Liver (tissue), 9 donors: Measurements from ENCODE around the gene MYO7A. TPM values are rescaled to one million over a fixed set of nuclear protein-coding genes. Genes with fewer than 3 reads are reported as not detected.

Experiments
- DNase-seq: peaks from one replicate; pipeline ENCODE4 v3.0.0-alpha.2; 2017; ENCODE audit warnings: low spot score
- H3K27ac ChIP-seq, 2 donors: one replicate each; pipeline ENCODE4 v1.7.0; 2013; ENCODE audit warnings: inconsistent platforms in 2 of 2, low read length in 2 of 2, control low read depth in 1 of 2, low read depth in 1 of 2, mild to moderate bottlenecking in 1 of 2
- H3K27me3 ChIP-seq, 4 donors: one replicate each; pipeline versions ENCODE4 v1.6.1 to v1.7.0; 2013; ENCODE audit warnings: low read length in 3 of 4, inconsistent platforms in 1 of 4, mild to moderate bottlenecking in 1 of 4, moderate library complexity in 1 of 4; ENCODE audit not compliant: control insufficient read depth in 4 of 4, insufficient read depth in 4 of 4
- H3K36me3 ChIP-seq, 4 donors: one replicate each; pipeline versions ENCODE4 v1.6.1 to v1.7.0; 2013; ENCODE audit warnings: low read length in 3 of 4, mild to moderate bottlenecking in 3 of 4, low read depth in 1 of 4, moderate library complexity in 1 of 4; ENCODE audit not compliant: control insufficient read depth in 4 of 4, insufficient read depth in 3 of 4
- H3K4me1 ChIP-seq, 4 donors: one replicate each; pipeline versions ENCODE4 v1.6.1 to v1.7.0; 2013; ENCODE audit warnings: low read length in 3 of 4, mild to moderate bottlenecking in 3 of 4, moderate library complexity in 1 of 4; ENCODE audit not compliant: control insufficient read depth in 4 of 4, insufficient read depth in 4 of 4
- H3K4me3 ChIP-seq, 3 donors: one replicate each; pipeline versions ENCODE4 v1.6.1 to v1.7.0; 2013; ENCODE audit warnings: low read length in 3 of 3, control low read depth in 1 of 3, low read depth in 1 of 3, mild to moderate bottlenecking in 1 of 3
- H3K9ac ChIP-seq, 2 donors: one replicate each; pipeline ENCODE4 v1.7.0; 2013; ENCODE audit warnings: low read length in 2 of 2, mild to moderate bottlenecking in 2 of 2, moderate library complexity in 2 of 2, control low read depth in 1 of 2, low read depth in 1 of 2
- H3K9me3 ChIP-seq, 4 donors: one replicate each; pipeline versions ENCODE4 v1.6.1 to v1.7.0; 2013; ENCODE audit warnings: low read length in 3 of 4; ENCODE audit not compliant: control insufficient read depth in 4 of 4
- ATF3 ChIP-seq: IDR thresholded peaks from 2 replicates; pipeline ENCODE4 v1.6.1; 2016; ENCODE audit warnings: antibody characterized with exemption
- CTCF ChIP-seq: fragments of 150-350 bp; IDR thresholded peaks from 2 replicates; pipeline ENCODE4 v1.5.1; 2017; ENCODE audit warnings: improper control_type of control experiment, low read depth, low read length; ENCODE audit not compliant: missing input control
- FOXA1 ChIP-seq: IDR thresholded peaks from 2 replicates; pipeline ENCODE4 v1.6.1; 2016; ENCODE audit warnings: antibody characterized with exemption
- FOXA2 ChIP-seq: IDR thresholded peaks from 2 replicates; pipeline ENCODE4 v1.6.1; 2016; ENCODE audit warnings: antibody characterized with exemption
- GABPA ChIP-seq, 2 donors: IDR thresholded peaks in 1 of 2; conservative IDR thresholded peaks in 1 of 2; 2 replicates each; pipeline ENCODE4 v1.6.1; 2016; ENCODE audit warnings: antibody characterized with exemption in 2 of 2, mild to moderate bottlenecking in 1 of 2, moderate library complexity in 1 of 2
- HNF4A ChIP-seq, 2 donors: conservative IDR thresholded peaks; 2 replicates each; pipeline ENCODE4 v1.6.1; 2016; ENCODE audit warnings: antibody characterized with exemption in 2 of 2, mild to moderate bottlenecking in 2 of 2
- HNF4G ChIP-seq: IDR thresholded peaks from 2 replicates; pipeline ENCODE4 v1.6.1; 2016; ENCODE audit warnings: antibody characterized with exemption
- JUND ChIP-seq, 2 donors: IDR thresholded peaks; 2 replicates each; pipeline ENCODE4 v1.6.1; 2016; ENCODE audit warnings: antibody characterized with exemption in 2 of 2
- MAX ChIP-seq: IDR thresholded peaks from 2 replicates; pipeline ENCODE4 v1.6.1; 2016; ENCODE audit warnings: antibody characterized with exemption
- RAD21 ChIP-seq, 2 donors: IDR thresholded peaks; 2 replicates each; pipeline ENCODE4 v1.6.1; 2016; ENCODE audit warnings: antibody characterized with exemption in 2 of 2, mild to moderate bottlenecking in 2 of 2
- REST ChIP-seq: IDR thresholded peaks from 2 replicates; pipeline ENCODE4 v1.6.1; 2016; ENCODE audit warnings: antibody characterized with exemption, mild to moderate bottlenecking
- RXRA ChIP-seq, 2 donors: IDR thresholded peaks; 2 replicates each; pipeline ENCODE4 v1.6.1; 2017 to 2018; ENCODE audit warnings: antibody characterized with exemption in 2 of 2, mild to moderate bottlenecking in 1 of 2
- SP1 ChIP-seq: IDR thresholded peaks from 2 replicates; pipeline ENCODE4 v1.6.1; 2018; ENCODE audit warnings: antibody characterized with exemption, mild to moderate bottlenecking
- TAF1 ChIP-seq: conservative IDR thresholded peaks from 2 replicates; pipeline ENCODE4 v1.6.1; 2016; ENCODE audit warnings: antibody characterized with exemption, mild to moderate bottlenecking
- YY1 ChIP-seq: IDR thresholded peaks from 2 replicates; pipeline ENCODE4 v1.6.1; 2016; ENCODE audit warnings: antibody characterized with exemption, mild to moderate bottlenecking
- ZBTB33 ChIP-seq: IDR thresholded peaks from 2 replicates; pipeline ENCODE4 v1.6.1; 2016; ENCODE audit warnings: antibody characterized with exemption
- WGBS: extraction: QIAGEN DNeasy Blood & Tissue Kit; methylation state at CpG from one replicate; pipeline ENCODE4 v1.1.7; 2013; 5-methylcytosine and 5-hydroxymethylcytosine counted together
- polyA plus RNA-seq, 2 donors: library from polyadenylated mRNA; stranded (reverse) in 1 of 2; unstranded in 1 of 2; fragments of 200-250 nt in 1 of 2; fragments of >200 nt in 1 of 2; fragmentation: Nextera tagmentation in 1 of 2; extraction: Ambion mirVana in 1 of 2; gene quantifications; one replicate each; pipeline versions ENCODE4 v1.2.1 to v1.2.3, GENCODE V29; 2013 to 2015
- total RNA-seq, 2 donors: library from RNA; depleted of rRNA; stranded (reverse); fragments of >200 nt; gene quantifications; one replicate each; pipeline ENCODE4 v1.2.3, GENCODE V29; 2014
- donor health status: healthy.
- donor health status: healthy.
- donor health status: healthy.
- donor health status: healthy.
- donor health status: healthy.

Gene MYO7A
- total and polyA plus RNA-seq, 4 donors, result 7.3 to 33.6 (median 11.3) TPM

- Histone ChIP-seq H3K9ac (no peak overlapping the region), H3K27ac (no peak overlapping the region), H3K4me3 (no peak overlapping the region), H3K27me3 (no peaks in the 10 kb centered on the region), H3K36me3 (peaks cover 0 to 9% (median 3%) of the 10 kb centered on the region in 4 donors), H3K4me1 (peaks cover 14 to 47% (median 32%) of the 10 kb centered on the region in 4 donors), H3K9me3 (no peaks in the 10 kb centered on the region)
- 65% methylated on average over 16 of the region's 16 CpGs for WGBS
- DNase-seq, result no peak
- TF ChIP-seq FOXA1, result no peak
- no peak for TF ChIP-seq FOXA2
- TF ChIP-seq REST, result no peak
- no peak for TF ChIP-seq JUND (IDR thresholded peaks at IDR 0.05)
- TF ChIP-seq ZBTB33, result no peak
- no peak for TF ChIP-seq ATF3
- TF ChIP-seq TAF1, result no peak
- no peak for TF ChIP-seq YY1
- peak in 1 of 2 donors; percentile 16 for TF ChIP-seq HNF4A (conservative IDR thresholded peaks at IDR 0.05)
- TF ChIP-seq HNF4G, result no peak
- TF ChIP-seq RXRA (IDR thresholded peaks at IDR 0.05), result peak in 1 of 2 donors; percentile 11
- no peak for TF ChIP-seq MAX
- no peak for TF ChIP-seq GABPA (IDR thresholded peaks at IDR 0.05 in 1 of 2, conservative IDR thresholded peaks at IDR 0.05 in 1 of 2)
Observed at GRCh38 chr11:77174559-77174958, 46.5 kb downstream of the MYO7A start.

GRCh38 chr11:77175021-77175842, 47.2 kb downstream of the MYO7A start:
- H3K9ac ChIP-seq, result no peak overlapping the region
- WGBS, result 84% methylated on average over 15 of the region's 15 CpGs
- no peak overlapping the region for H3K4me3 ChIP-seq
- H3K36me3 ChIP-seq, result peaks cover 0 to 9% (median 3%) of the 10 kb centered on the region in 4 donors
- H3K9me3 ChIP-seq, result no peaks in the 10 kb centered on the region
- H3K27me3 ChIP-seq, result no peaks in the 10 kb centered on the region
- no peak for TF ChIP-seq RAD21 (IDR thresholded peaks at IDR 0.05)
- no peak for TF ChIP-seq REST
- TF ChIP-seq RXRA (IDR thresholded peaks at IDR 0.05), result no peak
- no peak for TF ChIP-seq HNF4G
- no peak for TF ChIP-seq SP1
- no peak for TF ChIP-seq FOXA1
- TF ChIP-seq CTCF, result no peak
- TF ChIP-seq YY1, result no peak
- TF ChIP-seq FOXA2, result no peak
- DNase-seq, result no peak
- peak overlapping the region; percentile 6 to 38 for H3K27ac ChIP-seq
- peaks cover 19 to 52% (median 38%) of the 10 kb centered on the region in 4 donors for H3K4me1 ChIP-seq
